ENCODE measurements around the gene SKP2.

DNA sequence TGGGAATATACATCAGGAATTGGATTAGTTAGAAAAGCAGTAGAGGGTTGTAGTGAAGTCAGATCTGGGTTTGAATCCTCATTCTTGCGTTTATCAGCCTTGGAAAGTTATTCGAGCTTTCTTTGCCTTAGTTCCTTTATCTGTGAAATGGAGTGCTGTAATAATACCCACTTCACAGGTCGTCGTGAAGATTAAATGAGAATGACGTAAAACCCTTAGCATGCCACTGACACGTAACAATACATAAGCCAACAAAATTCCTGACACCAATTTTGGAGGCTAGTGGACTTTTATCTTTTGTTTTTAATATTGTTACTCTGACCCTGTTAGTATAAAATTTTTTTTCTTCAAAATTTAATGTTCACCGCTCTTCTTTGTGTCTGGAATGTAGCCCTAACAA lies 3.4 kb downstream of the SKP2 start:
- TF ChIP-seq, protein P1, sequence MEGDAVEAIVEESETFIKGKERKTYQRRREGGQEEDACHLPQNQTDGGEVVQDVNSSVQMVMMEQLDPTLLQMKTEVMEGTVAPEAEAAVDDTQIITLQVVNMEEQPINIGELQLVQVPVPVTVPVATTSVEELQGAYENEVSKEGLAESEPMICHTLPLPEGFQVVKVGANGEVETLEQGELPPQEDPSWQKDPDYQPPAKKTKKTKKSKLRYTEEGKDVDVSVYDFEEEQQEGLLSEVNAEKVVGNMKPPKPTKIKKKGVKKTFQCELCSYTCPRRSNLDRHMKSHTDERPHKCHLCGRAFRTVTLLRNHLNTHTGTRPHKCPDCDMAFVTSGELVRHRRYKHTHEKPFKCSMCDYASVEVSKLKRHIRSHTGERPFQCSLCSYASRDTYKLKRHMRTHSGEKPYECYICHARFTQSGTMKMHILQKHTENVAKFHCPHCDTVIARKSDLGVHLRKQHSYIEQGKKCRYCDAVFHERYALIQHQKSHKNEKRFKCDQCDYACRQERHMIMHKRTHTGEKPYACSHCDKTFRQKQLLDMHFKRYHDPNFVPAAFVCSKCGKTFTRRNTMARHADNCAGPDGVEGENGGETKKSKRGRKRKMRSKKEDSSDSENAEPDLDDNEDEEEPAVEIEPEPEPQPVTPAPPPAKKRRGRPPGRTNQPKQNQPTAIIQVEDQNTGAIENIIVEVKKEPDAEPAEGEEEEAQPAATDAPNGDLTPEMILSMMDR (IDR thresholded peaks at IDR 0.05): no peak
- TF ChIP-seq POLR2A (IDR thresholded peaks at IDR 0.05): no peak
